HG02981 (cell line): ENCODE measurements around the gene B9D1.

ENCODE experiments used
- ATAC-seq: cut with Tn5 transposase; IDR thresholded peaks from one replicate; pipeline ENCODE4 v1.9.1; 2021; ENCODE audit warnings: mild to moderate bottlenecking, moderate library complexity; ENCODE audit not compliant: unreplicated experiment

The B9D1 gene

GRCh38 chr17:19388791-19389785 is 26.6 kb upstream of the B9D1 start:
- no peak for ATAC-seq

DNA sequence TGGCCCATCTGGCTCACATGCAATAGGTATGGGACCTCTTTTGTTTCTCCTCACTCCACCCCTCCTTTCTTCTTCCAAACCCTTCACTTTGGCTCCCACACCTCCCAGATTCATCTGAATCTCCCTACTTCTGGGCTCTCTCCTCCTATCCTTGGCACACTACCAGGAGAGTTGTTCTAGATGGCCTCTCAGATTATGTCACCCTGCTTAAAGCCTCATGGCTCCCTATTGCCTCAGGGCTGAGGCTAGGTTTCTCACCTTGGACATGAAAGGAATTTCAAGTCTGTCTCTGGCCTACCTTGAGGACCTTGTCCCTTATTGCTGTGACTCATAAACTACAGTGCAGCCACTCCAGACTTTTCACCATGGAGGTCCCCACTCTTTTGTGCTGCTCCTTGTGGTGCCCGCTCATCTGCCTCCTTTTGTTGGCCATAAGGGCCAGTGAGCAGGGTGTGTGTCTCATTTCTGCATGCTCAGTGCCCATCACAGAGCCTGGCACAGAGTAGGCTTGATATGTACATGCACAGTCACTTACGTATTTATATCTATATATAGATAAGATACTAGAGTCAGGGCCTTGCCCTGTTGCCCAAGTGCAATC is 25.5 kb upstream of the B9D1 start:
- ATAC-seq, result no peak

DNA sequence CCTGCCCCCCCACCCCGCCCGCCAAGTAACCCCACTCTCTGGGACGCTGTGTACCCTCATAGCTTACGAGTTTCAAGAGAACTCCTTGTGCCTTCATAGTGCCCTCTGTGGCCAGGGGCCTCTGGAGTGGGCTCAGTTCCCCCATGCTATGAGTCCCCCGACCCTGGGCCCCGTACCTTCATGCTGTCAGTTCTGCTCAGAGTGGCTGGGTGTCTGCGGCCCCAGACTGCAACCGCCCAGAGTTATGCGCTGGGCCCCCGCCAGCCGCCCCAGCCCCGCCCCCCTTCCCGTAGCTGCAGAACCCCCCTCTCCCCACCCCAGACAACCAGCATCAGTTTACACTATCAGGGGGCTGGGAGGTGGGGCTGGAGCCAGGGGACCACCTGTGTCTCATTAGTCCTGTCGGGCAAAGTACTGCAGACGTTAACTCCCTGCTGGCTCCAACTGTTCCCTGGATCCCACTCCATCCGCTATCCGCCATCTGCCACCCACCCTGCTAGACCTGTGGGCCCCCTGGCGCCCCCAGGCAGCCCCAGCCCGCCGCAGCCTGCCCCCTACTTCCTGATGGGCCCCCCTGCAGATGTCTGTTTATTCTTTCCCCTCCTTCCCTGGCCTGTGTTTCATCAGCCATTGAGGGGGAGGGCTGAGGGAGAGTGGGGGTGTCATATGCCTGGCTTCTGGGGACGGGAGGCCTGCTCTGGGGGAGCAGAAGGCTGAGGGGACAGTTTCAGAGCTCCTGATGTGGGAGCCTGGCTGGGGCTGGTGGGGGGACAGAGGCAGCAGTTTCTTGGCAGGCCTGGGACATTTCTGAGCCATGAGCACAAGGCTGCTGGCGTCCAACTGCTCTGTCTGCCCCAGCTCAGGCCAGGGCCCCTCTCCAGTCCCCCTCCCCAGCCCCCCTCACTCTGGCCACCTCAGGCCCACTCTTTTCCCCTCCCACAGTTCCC is 24.7 kb upstream of the B9D1 start, which contains the start of gene MFAP4:
Gene MFAP4, minus strand, starts transcription at position 217 of the 947 bp plus-strand sequence. Its CDS starts 35 bp downstream, at position 182.
- no peak for ATAC-seq

DNA sequence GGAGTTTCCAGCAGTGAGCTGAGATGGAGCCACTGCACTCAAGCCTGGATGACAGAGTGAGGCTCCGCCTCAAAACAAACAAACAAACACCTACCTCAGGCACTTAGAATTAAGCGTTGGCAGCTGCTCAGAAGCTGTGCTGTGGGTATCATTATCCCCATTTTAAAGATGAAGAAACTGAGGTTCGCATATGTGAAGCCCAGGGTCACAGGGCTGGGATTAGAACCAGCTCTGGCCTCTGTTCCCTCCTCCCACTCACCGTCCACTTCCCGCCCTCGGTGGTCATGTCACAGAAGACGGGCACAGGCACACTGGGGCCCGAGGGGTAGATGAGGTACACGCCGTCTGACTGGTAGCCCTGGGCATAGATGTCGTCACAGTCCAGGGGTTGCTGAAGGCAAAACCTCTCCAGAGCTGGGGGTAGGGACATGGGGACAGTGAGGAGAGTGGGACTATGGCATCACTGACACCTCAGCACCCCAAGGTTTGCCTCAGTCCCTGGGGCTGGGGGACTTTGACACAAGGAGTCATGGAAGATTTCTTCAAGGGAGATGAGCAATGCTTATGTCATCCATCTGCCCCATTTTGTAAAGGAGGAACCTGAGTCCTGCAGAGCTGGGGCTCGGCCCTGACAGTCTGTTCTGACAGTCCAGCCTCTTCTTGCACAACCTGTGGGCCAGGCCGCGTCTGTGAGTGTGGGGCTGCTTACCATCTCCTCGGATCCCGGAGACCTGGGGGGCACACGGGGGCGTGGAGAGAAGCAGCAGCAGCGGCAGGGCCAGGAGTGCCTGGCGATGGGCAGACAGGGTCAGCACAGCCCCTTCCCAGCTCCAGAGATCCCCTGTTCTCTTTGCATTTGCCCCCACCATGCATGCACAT is 23.8 kb upstream of the B9D1 start:
- ATAC-seq, result no peak

- ATAC-seq, result no peak
Observed at GRCh38 chr17:19385521-19385983, 23.0 kb upstream of the B9D1 start.

DNA sequence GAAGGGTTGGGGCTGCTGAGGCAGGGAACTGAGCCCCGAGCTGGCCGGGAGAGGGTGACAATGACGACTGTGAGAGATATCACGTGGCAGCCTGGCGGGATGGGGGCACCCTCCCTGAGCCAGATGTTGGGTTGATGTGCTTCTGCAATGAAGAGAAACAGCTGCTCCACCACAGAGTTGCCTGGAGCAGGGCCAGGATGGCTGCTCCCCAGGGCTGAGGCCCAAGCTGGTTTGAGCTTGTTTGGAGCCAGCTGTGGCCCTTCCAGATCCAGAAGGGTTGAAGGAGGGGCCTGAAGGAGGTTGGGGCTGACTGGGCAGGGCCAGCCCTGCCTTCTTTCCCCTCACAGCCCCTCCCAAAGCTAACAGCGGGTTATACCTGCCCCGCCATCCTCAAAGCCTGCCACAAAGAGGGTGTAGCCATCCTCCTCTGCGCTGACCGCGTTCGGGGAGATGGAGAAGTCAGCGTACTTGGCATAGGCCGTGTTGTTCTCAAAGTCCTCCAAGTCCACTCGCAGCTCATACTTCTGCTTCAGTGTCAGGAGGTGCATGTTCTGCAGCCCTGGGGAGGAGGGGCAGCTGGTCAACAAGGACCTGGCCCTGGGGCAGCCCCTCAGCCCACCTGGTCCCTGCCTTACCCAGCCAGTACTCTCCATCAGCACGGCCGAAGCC is 22.3 kb upstream of the B9D1 start:
- no peak for ATAC-seq

DNA sequence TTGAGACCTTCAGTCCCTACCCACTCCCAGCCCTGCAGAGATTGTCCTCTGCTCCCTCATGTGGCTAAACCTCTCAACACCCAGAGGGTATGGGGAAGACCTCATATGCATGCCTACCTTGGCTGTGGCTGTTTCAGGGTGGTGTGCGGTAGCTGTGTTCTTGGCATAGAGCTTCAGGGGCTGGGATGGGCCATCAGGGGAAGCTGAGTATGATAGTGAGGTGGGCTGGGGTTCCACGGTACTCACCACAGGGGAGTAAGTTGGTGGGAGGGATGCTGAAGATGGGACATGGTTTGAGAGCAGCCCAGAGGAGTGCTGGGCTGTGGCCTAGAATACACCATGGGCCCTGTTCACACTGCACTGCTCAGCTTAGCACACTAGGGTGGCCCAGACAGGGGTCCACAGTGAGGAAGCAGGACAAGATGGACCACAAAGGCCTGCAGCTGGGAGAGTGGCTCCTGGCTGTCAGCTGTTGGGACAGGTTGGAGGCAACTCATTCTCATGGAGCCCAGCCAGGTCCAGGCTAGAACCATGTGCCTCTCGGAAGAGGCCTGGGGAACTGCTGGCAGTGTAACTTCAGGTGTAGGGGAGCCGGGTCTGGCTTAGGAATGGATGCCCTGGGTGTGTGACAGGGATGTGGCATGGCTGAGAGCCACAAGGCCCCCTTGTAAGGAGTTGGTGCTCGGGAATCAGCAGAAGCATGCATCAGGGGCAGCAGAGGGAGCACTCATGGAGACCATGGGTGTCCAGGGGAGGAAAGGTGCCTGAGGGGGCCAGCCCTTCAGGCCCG is 21.4 kb upstream of the B9D1 start:
- no peak for ATAC-seq

GRCh38 chr17:19382531-19383444 is 20.3 kb upstream of the B9D1 start:
- ATAC-seq, result no peak

- no peak for ATAC-seq
Observed at GRCh38 chr17:19381741-19382444, 19.4 kb upstream of the B9D1 start.

DNA sequence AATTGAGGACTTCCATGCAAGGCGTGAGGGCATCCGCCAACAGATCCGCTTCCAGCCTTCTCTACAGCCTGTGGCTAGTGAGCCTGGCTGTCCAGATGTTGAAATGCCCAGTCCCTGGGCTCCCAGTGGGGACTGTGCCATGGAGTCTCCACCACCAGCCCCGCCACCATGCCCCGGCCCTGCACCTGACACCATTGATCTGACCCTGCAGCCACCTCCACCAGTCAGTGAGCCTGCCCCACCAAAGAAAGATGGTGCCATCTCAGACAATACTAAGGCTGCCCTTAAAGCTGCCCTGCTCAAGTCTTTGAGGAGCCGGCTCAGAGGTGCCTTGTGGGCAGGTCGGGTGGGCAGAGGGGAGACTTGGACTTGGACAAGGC is 18.8 kb upstream of the B9D1 start:
- ATAC-seq, result no peak

GRCh38 chr17:19380481-19381301 is 18.2 kb upstream of the B9D1 start:
- no peak for ATAC-seq

- no peak for ATAC-seq
Observed at GRCh38 chr17:19379361-19380065, 17.0 kb upstream of the B9D1 start.

DNA sequence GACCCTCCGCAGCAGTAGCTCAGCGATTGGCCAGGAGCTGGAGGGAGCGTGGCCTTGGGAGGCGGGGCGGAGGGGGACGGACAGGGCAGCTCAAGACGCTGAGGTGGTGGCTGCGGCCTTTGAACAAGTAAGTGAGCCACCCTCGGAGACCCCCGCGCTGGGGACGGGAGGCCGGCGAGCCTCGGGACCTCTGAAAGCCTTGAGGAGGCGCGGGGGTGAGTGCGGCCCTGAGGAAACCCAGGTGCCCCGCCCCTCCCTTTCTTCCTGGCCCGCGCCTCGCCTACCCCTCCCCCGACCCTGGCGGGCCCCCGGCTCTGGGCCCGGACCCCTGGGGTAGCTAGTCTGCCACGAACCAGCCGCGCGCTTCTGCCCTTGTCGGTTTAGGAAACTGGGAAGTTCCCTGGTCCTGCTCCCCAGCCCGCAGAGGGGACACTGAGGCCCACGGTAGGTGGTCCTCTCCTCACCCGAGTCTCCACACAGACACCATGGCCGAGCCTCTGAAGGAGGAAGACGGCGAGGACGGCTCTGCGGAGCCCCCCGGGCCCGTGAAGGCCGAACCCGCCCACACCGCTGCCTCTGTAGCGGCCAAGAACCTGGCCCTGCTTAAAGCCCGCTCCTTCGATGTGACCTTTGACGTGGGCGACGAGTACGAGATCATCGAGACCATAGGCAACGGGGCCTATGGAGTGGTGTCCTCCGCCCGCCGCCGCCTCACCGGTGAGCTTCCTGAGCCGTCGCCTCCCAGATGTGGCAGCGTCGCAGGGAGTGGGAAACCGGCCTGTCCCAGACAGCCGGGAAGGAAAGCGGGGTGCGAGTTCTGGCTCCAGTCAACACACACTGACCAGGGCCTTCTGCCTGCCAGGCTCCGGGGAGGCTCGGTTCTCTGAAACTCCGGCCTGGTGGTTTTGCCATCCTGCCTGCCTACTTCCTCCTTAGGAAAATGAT is 16.2 kb upstream of the B9D1 start, which contains the start of gene MAPK7:
Gene MAPK7, plus strand, starts transcription at position 83 of the 945 bp plus-strand sequence. Its CDS starts 403 bp downstream, at position 486.
- ATAC-seq, result no peak
